Measurements from ENCODE around the gene ECE2.

DNA sequence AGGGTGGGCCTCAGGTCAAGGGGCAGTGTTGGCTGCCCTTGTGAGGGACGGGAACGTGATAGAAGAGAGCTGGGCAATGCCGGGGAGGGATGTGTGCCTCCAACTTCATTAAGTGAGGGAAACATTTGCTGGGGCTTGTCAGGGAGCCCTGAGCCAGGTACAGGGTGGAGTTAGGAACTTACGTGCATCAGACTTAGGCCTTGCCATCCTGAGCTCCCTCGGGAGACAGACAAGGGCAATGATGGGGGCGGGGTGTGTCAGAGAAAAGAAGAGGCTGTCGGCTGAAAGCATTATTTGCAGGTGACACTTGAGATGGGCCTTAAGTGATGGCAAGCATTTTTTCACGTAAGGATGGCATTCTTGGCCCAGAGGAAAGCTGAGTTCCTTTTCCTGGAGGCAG is 63.2 kb downstream of the ECE2 start:
- TF ChIP-seq, protein P1, sequence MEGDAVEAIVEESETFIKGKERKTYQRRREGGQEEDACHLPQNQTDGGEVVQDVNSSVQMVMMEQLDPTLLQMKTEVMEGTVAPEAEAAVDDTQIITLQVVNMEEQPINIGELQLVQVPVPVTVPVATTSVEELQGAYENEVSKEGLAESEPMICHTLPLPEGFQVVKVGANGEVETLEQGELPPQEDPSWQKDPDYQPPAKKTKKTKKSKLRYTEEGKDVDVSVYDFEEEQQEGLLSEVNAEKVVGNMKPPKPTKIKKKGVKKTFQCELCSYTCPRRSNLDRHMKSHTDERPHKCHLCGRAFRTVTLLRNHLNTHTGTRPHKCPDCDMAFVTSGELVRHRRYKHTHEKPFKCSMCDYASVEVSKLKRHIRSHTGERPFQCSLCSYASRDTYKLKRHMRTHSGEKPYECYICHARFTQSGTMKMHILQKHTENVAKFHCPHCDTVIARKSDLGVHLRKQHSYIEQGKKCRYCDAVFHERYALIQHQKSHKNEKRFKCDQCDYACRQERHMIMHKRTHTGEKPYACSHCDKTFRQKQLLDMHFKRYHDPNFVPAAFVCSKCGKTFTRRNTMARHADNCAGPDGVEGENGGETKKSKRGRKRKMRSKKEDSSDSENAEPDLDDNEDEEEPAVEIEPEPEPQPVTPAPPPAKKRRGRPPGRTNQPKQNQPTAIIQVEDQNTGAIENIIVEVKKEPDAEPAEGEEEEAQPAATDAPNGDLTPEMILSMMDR (IDR thresholded peaks at IDR 0.05), result no peak
- TF ChIP-seq POLR2A (IDR thresholded peaks at IDR 0.05) (no peak), POLR2AphosphoS5 (IDR thresholded peaks at IDR 0.05) (no peak)

Data from stomach (tissue), 4 donors.